Smooth muscle cell (in vitro differentiated cells): ENCODE results near the gene ATP5MC3. TPM values are rescaled to one million over a fixed set of nuclear protein-coding genes. Genes with fewer than 3 reads are reported as not detected.

Experiments used
- DNase-seq: peaks from one replicate; lab custom pipeline; 2025; ENCODE audit not compliant: unreplicated experiment; lab: John Stamatoyannopoulos, UW
- H2AFZ ChIP-seq: fragments of 200-600 bp; sonication (generic); 2 replicates; pipeline ENCODE4 v1.6.0; 2016; ENCODE audit warnings: antibody characterized with exemption, low read depth, mild to moderate bottlenecking
- H3F3A ChIP-seq: fragments of 200-600 bp; sonication (generic); 2 replicates; pipeline ENCODE4 v1.6.0; 2017; ENCODE audit warnings: antibody characterized with exemption, low read depth
- H3K27ac ChIP-seq: fragments of 200-600 bp; sonication (generic); 2 replicates; pipeline ENCODE4 v1.5.1; 2016; ENCODE audit warnings: low read depth, mild to moderate bottlenecking
- H3K27me3 ChIP-seq: fragments of 200-600 bp; sonication (generic); 2 replicates; pipeline ENCODE4 v1.6.1; 2016; ENCODE audit warnings: low read depth, mild to moderate bottlenecking
- H3K36me3 ChIP-seq: fragments of 200-600 bp; sonication (generic); 2 replicates; pipeline ENCODE4 v1.5.1; 2016; ENCODE audit warnings: low read depth
- H3K4me1 ChIP-seq: fragments of 200-600 bp; sonication (generic); 2 replicates; pipeline ENCODE4 v1.5.1; 2016; ENCODE audit warnings: low read depth
- H3K4me2 ChIP-seq: fragments of 200-600 bp; sonication (generic); 2 replicates; pipeline ENCODE4 v1.6.0; 2016; ENCODE audit warnings: mild to moderate bottlenecking
- H3K4me3 ChIP-seq: fragments of 200-600 bp; sonication (generic); 2 replicates; pipeline ENCODE4 v1.5.1; 2016; ENCODE audit warnings: mild to moderate bottlenecking
- H3K79me2 ChIP-seq: fragments of 200-600 bp; sonication (generic); 2 replicates; pipeline ENCODE4 v1.6.0; 2016; ENCODE audit warnings: low read depth, mild to moderate bottlenecking
- H3K9ac ChIP-seq: fragments of 200-600 bp; sonication (generic); 2 replicates; pipeline ENCODE4 v1.6.0; 2016; ENCODE audit warnings: low read depth
- H3K9me3 ChIP-seq: fragments of 200-600 bp; sonication (generic); replicated peaks from 2 replicates; pipeline ENCODE4 v1.5.1; 2016; ENCODE audit warnings: low read depth
- H4K20me1 ChIP-seq: fragments of 200-600 bp; sonication (generic); 2 replicates; pipeline ENCODE4 v1.6.0; 2016; ENCODE audit warnings: low read depth
- WGBS: methylation state at CpG from one replicate; pipeline ENCODE4 v1.1.7; 2016; ENCODE audit warnings: low lambda C conversion rate; 5-methylcytosine and 5-hydroxymethylcytosine counted together
- polyA plus RNA-seq: library from polyadenylated mRNA; unstranded; fragments of >200 nt; fragmentation: Nextera tagmentation; extraction: Ambion mirVana; gene quantifications from 2 replicates; pipeline ENCODE4 v1.2.1, GENCODE V29; 2016
- total RNA-seq: library from RNA; depleted of rRNA; stranded (reverse); fragments of >200 nt; gene quantifications from 2 replicates; pipeline ENCODE4 v1.2.3, GENCODE V29; 2014
- TF ChIP-seq, protein P1 (sequence below): fragments of 200-600 bp; sonication (generic); IDR thresholded peaks from 2 replicates; pipeline ENCODE4 v1.5.1; 2017; ENCODE audit warnings: borderline replicate concordance, mild to moderate bottlenecking, antibody characterized with exemption; ENCODE audit not compliant: insufficient read depth, poor library complexity, severe bottlenecking

The ATP5MC3 gene
- total and polyA plus RNA-seq, 2 experiments from 2014 or later = 251 to 519 TPM

DNA sequence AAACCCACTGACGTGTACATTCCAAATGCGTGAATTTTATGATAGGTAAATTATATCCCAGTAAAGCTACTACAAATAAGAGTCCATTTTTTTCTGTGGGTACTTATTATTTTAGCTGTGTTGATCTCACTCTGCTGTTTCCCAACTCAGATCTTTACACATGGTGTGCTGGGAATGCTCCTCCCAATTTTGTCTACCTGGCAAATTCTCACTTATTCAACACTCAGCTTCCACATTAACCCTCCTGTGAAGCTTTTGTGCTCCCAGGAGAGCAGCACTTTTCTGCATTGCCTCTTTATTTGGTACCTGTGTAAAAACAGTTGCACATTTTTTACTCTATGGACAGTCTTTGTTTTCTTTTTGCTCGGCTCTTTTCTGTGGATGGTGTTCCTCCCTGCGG lies 38.6 kb upstream of the ATP5MC3 start:
- WGBS = 97% methylated on average over 4 of the region's 4 CpGs
- Histone ChIP-seq H3K9ac (no peak overlapping the region), H3K4me3 (no peak overlapping the region), H3K27ac (no peak overlapping the region), H3K4me1 (no peaks in the 10 kb centered on the region), H3K27me3 (peaks cover 61% of the 10 kb centered on the region), H3K9me3 (no peaks in the 10 kb centered on the region), H3K36me3 (no peaks in the 10 kb centered on the region), H2AFZ (no peak overlapping the region), H3K4me2 (no peak overlapping the region), H3K79me2 (no peaks in the 10 kb centered on the region), H4K20me1 (no peaks in the 10 kb centered on the region), H3F3A (no peaks in the 10 kb centered on the region)
- DNase-seq = no peak
- TF ChIP-seq, protein P1, sequence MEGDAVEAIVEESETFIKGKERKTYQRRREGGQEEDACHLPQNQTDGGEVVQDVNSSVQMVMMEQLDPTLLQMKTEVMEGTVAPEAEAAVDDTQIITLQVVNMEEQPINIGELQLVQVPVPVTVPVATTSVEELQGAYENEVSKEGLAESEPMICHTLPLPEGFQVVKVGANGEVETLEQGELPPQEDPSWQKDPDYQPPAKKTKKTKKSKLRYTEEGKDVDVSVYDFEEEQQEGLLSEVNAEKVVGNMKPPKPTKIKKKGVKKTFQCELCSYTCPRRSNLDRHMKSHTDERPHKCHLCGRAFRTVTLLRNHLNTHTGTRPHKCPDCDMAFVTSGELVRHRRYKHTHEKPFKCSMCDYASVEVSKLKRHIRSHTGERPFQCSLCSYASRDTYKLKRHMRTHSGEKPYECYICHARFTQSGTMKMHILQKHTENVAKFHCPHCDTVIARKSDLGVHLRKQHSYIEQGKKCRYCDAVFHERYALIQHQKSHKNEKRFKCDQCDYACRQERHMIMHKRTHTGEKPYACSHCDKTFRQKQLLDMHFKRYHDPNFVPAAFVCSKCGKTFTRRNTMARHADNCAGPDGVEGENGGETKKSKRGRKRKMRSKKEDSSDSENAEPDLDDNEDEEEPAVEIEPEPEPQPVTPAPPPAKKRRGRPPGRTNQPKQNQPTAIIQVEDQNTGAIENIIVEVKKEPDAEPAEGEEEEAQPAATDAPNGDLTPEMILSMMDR = no peak

DNA sequence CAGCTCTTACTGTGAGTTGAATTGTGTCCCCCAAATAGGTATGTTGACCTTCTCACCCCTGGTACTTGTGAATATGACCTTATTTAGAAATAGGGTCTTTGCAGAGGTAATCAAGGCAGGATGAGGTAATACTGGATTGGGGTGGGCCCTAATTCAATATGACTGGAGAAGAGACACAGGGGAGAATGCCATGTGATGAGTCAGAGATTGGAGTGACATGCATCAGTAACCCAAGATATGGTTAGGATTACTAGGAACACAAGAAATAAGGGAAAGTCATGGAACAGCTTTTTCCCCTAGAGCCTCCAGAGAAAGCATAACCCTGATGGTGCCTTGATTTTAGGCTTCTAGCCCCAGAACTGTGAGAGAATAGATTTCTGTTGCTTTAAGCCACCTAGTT lies 37.0 kb upstream of the ATP5MC3 start:
- Histone ChIP-seq H3K4me3 (no peak overlapping the region), H3K36me3 (no peaks in the 10 kb centered on the region), H3K9me3 (no peaks in the 10 kb centered on the region), H4K20me1 (no peaks in the 10 kb centered on the region), H3K9ac (no peak overlapping the region), H3K79me2 (no peaks in the 10 kb centered on the region), H3K27ac (no peak overlapping the region), H3K27me3 (peaks cover 55% of the 10 kb centered on the region), H2AFZ (no peak overlapping the region), H3F3A (no peaks in the 10 kb centered on the region), H3K4me1 (no peaks in the 10 kb centered on the region), H3K4me2 (no peak overlapping the region)
- TF ChIP-seq, protein P1 = no peak
- DNase-seq = no peak

DNA sequence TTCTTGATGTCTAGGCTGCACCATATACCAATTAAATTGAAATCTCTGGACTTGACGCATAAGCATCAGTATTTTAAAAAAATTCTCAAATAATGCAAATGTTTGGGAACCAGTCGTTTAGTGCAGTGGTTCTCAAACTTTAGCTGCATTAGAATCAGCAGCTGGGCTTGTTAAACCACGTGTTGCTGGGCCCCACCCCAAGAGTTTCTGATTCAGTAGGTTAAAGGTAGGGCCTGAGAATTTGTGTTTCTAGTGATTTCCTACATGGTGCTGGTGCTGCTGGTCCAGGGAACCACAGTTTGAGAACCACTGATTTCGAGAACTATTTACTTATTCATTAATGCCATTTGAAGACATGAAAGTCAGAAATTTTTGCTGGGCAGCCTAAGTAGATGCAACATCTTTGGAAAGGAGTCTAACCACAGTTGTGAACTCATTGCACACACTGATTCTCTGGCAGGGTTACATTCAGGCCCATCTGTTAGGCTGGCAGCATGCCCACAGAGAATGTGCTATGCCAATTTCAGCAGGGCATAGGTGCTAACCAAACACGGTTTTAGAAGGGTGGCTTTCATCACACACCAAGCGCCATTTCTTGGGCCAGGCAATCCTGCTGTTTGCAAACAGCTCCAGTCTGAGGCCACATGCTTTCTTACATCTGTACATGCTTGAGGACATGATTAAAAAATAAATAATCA lies 26.4 kb upstream of the ATP5MC3 start:
- no peaks in the 10 kb centered on the region for H4K20me1 ChIP-seq
- no peak overlapping the region for H3K4me2 ChIP-seq
- H3F3A ChIP-seq = no peaks in the 10 kb centered on the region
- WGBS = 88% methylated on average over 6 of the region's 6 CpGs
- no peak overlapping the region for H2AFZ ChIP-seq
- no peaks in the 10 kb centered on the region for H3K79me2 ChIP-seq
- no peak for DNase-seq
- no peak overlapping the region for H3K4me3 ChIP-seq
- TF ChIP-seq, protein P1 = no peak
- no peak overlapping the region for H3K27ac ChIP-seq
- no peak overlapping the region for H3K9ac ChIP-seq
- no peaks in the 10 kb centered on the region for H3K4me1 ChIP-seq
- no peaks in the 10 kb centered on the region for H3K36me3 ChIP-seq
- peaks cover 15% of the 10 kb centered on the region for H3K27me3 ChIP-seq
- no peaks in the 10 kb centered on the region for H3K9me3 ChIP-seq

DNA sequence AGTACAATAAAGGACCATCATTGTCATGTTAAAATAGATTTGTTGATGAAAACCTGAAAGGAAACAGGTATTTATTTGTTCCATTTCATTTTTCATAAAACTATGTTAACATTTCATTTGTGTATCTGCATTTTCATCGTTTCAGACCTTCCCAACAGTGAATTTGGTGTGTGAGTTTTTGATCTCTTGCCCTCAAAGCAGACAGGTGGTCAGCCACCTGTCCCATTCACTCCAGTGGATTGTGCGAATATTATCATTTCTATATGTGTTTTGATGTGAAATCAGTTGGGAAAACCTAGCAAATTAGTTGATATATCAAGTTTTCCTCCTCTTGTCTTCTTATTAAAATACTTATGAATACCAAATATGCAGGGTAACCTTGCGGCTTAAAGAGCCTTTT lies 25.4 kb upstream of the ATP5MC3 start:
- no peaks in the 10 kb centered on the region for H3K36me3 ChIP-seq
- peaks cover 25% of the 10 kb centered on the region for H3K27me3 ChIP-seq
- H4K20me1 ChIP-seq = no peaks in the 10 kb centered on the region
- H3K9me3 ChIP-seq = no peaks in the 10 kb centered on the region
- TF ChIP-seq, protein P1 = no peak
- no peak overlapping the region for H3K9ac ChIP-seq
- no peak overlapping the region for H2AFZ ChIP-seq
- no peak overlapping the region for H3K4me3 ChIP-seq
- DNase-seq = no peak
- H3K79me2 ChIP-seq = no peaks in the 10 kb centered on the region
- 83% methylated on average over 3 of the region's 3 CpGs for WGBS
- H3F3A ChIP-seq = no peaks in the 10 kb centered on the region
- H3K4me1 ChIP-seq = no peaks in the 10 kb centered on the region
- H3K4me2 ChIP-seq = no peak overlapping the region
- H3K27ac ChIP-seq = no peak overlapping the region
